NCI-H748 (cell line): ENCODE results near the gene PPP1R9B.

Source experiments
- DNase-seq: peaks from one replicate; lab custom pipeline; 2025; ENCODE audit not compliant: unreplicated experiment; lab: John Stamatoyannopoulos, UW

PPP1R9B gene

GRCh38 chr17:50188531-50188920 is 38.0 kb upstream of the PPP1R9B start:
- no peak for DNase-seq

GRCh38 chr17:50187751-50188530 is 37.5 kb upstream of the PPP1R9B start:
- DNase-seq: no peak

- no peak for DNase-seq
These were observed 36.9 kb upstream of the PPP1R9B start for GRCh38 chr17:50187394-50187725.

- DNase-seq: no peak
These were observed 36.4 kb upstream of the PPP1R9B start for GRCh38 chr17:50186661-50187393.

- no peak for DNase-seq
These were observed 35.4 kb upstream of the PPP1R9B start for GRCh38 chr17:50185631-50186471.

- DNase-seq: no peak
These were observed 34.3 kb upstream of the PPP1R9B start for GRCh38 chr17:50184611-50185398.

GRCh38 chr17:50184064-50184463 is 33.6 kb upstream of the PPP1R9B start:
- DNase-seq: no peak

GRCh38 chr17:50183421-50183994 is 33.0 kb upstream of the PPP1R9B start:
- no peak for DNase-seq

- no peak for DNase-seq
These were observed 32.4 kb upstream of the PPP1R9B start for GRCh38 chr17:50182783-50183420.

GRCh38 chr17:50181591-50182560 is 31.4 kb upstream of the PPP1R9B start:
- no peak for DNase-seq

- DNase-seq: no peak
These were observed 30.7 kb upstream of the PPP1R9B start for GRCh38 chr17:50181144-50181543.

- DNase-seq: no peak
These were observed 30.1 kb upstream of the PPP1R9B start for GRCh38 chr17:50180620-50181019.

GRCh38 chr17:50180111-50180510 is 29.6 kb upstream of the PPP1R9B start:
- DNase-seq: no peak

- peak; percentile 32 for DNase-seq
These were observed 27.7 kb upstream of the PPP1R9B start for GRCh38 chr17:50177983-50178834.

GRCh38 chr17:50177476-50177875 is 27.0 kb upstream of the PPP1R9B start:
- DNase-seq: no peak

GRCh38 chr17:50176559-50177357 is 26.3 kb upstream of the PPP1R9B start:
- DNase-seq: no peak
